ENCODE data around the gene MMP10.

DNA sequence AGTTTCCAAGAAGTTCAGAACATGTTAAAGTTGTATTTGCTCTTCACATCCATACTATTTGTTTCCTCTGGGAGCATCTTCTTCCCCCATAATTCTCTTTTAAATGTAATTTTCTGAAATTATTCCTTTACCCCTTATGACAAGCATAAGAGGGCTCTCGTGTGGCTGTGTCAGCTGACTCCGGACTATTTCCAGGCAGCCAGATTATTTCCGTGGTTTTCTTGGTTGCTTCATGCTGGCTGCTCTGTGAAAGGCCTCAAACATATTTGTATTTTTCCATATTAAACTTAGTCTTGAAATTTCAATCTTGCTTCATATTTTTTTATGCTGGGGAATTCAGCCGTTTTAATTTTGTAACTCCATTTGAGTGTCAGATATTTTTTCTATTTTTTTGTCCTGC lies 20.3 kb upstream of the MMP10 start:
- TF ChIP-seq CTCF (IDR thresholded peaks at IDR 0.05) (no peak), ZFX (IDR thresholded peaks at IDR 0.05; ENCODE audit: borderline replicate concordance) (no peak)

All from 22Rv1 (cell line).